HG03139 (cell line): Measurements from ENCODE around the gene RMRP.

Source experiments
- ATAC-seq: cut with Tn5 transposase; IDR thresholded peaks from one replicate; pipeline ENCODE4 v1.9.1; 2021; ENCODE audit not compliant: unreplicated experiment

RMRP gene

DNA sequence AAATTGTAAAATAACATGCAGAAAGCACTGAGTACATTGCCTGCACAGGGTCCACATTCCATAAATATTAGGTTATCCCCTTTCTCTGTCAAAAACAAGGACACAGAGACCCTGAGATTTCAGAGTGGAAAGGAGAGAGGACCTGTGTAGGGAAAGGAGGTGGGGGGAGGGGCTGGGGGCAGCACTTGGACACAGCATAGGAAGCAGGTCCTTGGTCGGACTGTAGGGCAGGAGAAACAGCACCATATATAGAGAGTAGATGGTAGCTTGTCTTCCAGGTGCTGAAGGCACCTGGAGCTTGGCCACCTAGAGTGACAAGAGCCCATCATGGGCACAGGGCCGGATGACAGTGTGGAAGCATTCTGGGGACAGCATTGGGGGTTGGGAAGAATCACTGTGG, 29.5 kb upstream of the RMRP start:
- no peak for ATAC-seq

DNA sequence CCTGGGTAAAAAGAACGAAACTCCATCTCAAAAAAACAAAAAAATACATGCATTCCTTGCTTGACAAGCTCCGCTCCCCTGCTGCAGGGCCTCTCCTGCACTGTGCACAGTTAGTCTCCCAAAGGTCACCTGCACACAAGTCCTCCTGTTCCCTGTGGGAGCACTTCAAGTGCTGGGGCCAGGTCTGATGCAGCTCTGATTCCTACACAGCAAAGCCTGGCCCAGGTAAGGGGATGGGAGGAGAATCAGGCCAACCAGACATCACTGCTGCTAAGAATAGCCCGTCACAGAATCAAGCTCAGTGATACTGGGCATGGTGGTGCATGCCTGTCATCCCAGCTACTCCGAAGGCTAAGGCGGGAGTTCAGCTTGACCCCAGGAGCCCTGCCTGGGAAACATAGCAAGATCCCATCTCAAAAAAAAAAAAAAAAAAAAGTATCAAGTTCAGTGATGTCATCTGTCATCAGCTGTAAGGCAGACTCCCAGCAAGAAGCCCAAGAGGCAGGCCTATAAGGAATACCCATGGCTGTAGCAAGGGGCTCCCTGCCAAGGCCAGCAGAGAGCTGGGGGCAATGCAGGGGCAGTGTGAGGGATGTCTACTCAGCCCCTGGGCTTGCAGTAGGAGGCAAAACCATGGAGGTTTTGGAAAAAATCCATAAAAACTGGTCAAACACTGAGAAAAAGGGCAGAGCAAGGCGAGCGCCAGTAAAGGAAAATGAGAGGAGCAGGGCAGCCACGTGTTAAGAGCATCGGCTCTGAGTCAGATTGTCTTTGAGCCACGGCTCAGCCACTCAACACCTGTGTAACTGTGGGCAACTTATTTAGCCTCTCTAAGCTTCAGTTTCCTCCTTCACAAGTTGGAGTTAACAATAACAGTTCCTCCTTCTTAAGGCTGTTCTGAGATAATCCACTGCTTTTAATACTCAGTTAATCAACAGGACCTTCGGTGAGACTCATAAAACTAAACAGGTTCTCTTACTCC, 28.7 kb upstream of the RMRP start:
- ATAC-seq: no peak

DNA sequence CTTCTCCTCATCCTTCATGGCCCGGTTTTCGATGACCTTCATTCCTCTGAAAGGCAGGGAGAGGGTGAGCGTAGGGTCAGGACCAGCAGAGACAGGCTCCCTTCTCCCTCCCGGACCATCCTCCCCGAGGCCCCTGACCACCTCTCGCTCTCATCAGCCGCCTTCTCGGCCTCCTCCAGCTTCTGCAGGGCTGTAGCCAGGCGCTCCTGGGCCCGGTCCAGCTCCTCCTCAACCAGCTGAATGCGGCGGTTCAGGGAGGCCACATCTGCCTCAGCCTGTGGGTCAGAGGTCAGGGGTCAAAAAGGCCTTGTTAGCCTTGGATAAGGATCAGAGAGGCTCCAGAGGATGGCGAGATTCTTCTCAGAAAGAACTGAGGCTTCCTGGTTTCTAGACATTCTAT, 27.7 kb upstream of the RMRP start:
- no peak for ATAC-seq

DNA sequence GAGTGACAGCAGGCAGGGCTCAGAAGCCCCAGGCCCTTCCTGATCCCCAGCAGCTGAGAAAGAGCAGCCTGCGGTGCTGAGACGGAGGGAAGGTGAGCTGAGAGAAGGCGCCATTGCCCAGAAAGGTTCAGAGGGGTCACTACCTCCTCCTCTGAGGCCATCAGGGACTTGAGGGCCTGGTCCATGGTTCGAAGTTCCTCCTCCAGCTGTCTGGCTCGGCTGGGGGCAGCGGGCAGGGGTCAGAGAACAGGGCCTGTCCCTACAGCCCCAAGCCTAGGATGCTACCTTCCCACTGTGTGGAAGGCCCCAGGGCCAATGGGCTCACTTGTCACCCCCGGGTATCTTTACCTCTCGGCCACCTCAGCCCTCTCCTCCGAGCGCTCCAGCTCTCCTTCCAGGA, 27.1 kb upstream of the RMRP start:
- ATAC-seq: no peak

DNA sequence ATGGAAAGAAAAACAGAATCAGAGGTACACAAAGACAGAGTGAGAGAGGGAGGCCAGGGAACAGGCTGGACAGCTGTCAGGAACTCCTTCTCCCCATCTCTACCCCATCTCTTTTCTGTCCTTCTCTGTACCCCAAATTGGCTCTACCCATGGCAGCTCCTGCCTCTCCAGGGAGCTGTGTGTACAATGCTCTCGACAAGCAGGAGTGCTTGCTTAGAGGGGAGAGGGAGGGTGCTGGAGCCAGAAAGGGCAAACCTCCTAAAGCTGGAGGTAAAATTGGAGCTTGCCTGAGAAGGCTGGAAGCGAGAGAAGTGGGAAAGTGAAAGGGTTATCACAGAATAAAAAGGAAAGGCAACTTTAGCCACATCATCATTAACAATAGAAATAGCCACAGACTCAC, 25.5 kb upstream of the RMRP start:
- no peak for ATAC-seq

DNA sequence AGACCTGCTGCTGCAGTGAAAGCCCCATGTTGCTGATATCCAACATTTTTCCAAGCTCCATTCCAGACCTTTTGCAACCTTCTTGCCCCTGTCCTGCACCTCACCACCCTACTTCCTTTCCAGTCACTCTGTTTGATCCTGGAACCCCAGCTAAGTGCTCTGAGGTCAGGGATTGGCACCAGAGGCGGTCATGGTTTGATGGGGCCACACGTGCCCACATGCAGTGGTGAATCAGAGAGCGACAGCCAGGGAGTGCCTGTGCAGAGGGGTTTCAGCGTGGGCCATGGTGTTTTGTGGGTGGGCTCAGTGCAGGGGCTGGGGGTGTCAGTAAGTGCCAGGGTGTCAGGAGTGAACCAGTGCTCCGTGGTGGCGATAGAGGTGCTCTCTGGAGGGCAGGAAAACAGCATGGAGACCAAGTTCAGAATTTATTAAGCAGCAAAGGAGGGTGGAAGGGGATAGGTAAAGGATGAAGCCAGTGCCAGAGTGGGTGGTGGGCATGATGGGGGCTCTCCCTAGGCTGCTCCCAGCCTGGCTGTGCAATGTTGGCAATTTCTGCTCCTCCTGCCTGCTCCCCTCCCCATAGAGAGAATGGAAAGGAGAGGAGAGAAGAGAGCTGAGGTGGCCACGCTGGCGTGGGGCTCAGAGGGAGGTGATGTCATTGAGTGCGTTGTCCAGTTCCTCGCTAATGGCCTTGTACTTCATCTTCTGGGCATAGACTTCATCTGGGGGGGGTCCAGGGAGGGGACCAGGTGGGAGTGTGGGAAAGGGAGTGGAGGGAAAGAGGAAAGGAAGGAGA, 24.9 kb upstream of the RMRP start:
- no peak for ATAC-seq

DNA sequence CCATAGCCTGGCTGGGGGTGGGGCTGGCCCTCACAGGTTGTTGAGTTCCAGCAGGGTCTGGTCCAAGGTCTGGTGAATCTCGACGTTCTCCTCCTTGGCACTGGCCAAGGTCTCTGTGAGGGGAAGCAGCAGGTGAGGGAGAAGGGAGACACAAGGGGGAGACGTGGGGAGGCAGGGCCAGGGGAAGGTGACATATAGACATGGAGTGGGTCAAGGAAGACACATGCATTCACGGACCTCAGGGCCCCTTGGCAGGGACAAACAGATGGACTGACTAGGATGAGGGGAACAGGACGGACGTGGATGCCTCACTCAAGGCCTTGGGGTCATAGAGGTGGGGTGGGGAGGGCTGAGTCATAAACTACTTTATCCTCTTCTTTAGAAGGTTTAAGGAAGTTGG, 24.2 kb upstream of the RMRP start:
- ATAC-seq: no peak

DNA sequence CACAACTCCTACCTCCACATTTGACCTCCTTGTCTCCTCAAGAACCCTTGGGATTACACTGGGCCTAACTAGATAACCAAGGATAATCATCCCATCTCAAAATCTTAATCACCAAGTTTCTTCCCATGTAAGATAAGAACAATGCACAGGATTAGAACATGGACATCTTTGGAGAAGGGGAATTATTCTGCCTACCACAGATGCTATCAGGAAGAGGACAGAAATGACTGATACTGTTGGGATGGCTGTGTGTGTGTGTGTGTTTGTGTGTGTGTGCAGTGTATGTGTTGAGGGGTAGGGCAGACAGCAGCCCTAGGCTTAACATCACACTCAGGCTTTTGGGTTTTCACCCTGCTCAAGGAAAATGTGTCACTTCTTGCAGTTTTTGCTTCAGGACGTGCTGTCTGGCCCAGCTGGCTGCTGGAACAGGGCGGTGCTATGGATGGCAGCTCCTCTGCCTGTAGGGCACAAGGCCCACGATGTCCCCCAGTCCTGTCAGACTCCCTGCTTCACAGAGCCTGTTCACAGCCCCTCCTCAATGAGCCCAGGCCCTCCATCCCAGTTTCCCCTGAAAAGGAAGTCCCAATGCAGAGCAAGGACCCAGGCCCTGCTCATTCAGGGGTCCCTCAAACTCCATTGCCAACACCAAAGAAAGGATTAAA, 23.7 kb upstream of the RMRP start:
- ATAC-seq: no peak

DNA sequence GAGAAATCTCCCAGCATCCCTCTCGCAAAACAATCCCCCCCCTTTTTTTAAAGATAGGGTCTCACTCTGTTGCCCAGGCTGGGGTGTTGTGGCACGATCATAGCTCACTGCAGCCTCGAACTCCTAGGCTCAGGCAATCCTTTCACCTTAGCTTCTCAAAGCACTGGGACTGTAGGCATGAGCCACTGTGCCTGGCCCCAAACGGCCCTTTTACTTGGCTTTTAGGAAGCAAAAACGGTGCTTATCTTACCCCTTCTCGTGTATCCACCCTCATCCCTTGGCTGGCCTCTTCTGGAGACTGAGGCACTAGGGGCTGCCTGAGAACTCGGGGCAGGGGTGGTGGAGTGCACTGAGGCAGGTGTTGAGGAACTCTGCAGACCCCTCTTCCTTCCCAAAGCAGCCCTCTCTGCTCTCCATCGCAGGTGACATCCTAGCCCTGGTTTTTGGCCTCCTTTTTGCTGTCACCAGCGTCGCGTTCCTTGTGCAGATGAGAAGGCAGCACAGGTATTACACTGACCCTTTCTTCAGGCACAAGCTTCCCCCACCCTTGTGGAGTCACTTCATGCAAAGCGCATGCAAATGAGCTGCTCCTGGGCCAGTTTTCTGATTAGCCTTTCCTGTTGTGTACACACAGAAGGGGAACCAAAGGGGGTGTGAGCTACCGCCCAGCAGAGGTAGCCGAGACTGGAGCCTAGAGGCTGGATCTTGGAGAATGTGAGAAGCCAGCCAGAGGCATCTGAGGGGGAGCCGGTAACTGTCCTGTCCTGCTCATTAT, 22.7 kb upstream of the RMRP start:
- ATAC-seq: no peak

DNA sequence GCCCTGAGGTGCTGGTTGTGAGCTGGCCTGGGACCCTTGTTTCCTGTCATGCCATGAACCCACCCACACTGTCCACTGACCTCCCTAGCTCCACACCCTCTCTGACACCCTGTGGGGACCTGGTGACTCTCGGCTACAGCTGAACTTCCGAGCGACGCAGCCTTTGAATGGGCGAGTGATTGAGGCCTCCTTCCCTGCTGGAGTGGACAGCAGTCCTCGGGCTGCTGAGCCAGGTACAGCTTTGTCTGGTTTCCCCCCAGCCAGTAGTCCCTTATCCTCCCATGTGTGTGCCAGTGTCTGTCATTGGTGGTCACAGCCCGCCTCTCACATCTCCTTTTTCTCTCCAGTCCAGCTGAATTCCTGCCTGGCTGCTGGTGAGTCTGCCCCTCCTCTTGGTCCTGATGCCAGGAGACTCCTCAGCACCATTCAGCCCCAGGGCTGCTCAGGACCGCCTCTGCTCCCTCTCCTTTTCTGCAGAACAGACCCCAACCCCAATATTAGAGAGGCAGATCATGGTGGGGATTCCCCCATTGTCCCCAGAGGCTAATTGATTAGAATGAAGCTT, 22.0 kb upstream of the RMRP start:
- ATAC-seq: no peak

DNA sequence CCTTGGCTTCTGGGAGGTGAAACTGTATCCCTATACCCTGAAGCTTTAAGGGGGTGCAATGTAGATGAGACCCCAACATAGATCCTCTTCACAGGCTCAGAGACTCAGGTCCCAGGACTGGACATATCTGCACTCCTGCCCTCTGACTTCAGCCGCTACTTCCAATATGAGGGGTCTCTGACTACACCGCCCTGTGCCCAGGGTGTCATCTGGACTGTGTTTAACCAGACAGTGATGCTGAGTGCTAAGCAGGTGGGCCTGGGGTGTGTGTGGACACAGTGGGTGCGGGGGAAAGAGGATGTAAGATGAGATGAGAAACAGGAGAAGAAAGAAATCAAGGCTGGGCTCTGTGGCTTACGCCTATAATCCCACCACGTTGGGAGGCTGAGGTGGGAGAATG, 21.3 kb upstream of the RMRP start:
- no peak for ATAC-seq

DNA sequence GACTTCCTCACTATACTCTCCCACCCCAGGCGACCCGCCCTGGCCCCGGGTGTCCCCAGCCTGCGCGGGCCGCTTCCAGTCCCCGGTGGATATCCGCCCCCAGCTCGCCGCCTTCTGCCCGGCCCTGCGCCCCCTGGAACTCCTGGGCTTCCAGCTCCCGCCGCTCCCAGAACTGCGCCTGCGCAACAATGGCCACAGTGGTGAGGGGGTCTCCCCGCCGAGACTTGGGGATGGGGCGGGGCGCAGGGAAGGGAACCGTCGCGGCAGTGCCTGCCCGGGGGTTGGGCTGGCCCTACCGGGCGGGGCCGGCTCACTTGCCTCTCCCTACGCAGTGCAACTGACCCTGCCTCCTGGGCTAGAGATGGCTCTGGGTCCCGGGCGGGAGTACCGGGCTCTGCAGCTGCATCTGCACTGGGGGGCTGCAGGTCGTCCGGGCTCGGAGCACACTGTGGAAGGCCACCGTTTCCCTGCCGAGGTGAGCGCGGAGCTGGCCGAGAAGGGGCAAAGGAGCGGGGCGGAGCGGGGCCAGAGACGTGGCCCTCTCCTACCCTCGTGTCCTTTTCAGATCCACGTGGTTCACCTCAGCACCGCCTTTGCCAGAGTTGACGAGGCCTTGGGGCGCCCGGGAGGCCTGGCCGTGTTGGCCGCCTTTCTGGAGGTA, 18.0 kb upstream of the RMRP start:
- no peak for ATAC-seq

DNA sequence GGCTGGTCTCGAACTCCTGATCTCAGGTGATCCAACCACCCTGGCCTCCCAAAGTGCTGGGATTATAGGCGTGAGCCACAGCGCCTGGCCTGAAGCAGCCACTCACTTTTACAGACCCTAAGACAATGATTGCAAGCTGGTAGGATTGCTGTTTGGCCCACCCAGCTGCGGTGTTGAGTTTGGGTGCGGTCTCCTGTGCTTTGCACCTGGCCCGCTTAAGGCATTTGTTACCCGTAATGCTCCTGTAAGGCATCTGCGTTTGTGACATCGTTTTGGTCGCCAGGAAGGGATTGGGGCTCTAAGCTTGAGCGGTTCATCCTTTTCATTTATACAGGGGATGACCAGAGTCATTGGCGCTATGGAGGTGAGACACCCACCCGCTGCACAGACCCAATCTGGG, 17.4 kb upstream of the RMRP start:
- ATAC-seq: no peak

DNA sequence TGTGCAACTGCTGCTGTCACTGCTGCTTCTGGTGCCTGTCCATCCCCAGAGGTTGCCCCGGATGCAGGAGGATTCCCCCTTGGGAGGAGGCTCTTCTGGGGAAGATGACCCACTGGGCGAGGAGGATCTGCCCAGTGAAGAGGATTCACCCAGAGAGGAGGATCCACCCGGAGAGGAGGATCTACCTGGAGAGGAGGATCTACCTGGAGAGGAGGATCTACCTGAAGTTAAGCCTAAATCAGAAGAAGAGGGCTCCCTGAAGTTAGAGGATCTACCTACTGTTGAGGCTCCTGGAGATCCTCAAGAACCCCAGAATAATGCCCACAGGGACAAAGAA, 16.2 kb upstream of the RMRP start:
- no peak for ATAC-seq

DNA sequence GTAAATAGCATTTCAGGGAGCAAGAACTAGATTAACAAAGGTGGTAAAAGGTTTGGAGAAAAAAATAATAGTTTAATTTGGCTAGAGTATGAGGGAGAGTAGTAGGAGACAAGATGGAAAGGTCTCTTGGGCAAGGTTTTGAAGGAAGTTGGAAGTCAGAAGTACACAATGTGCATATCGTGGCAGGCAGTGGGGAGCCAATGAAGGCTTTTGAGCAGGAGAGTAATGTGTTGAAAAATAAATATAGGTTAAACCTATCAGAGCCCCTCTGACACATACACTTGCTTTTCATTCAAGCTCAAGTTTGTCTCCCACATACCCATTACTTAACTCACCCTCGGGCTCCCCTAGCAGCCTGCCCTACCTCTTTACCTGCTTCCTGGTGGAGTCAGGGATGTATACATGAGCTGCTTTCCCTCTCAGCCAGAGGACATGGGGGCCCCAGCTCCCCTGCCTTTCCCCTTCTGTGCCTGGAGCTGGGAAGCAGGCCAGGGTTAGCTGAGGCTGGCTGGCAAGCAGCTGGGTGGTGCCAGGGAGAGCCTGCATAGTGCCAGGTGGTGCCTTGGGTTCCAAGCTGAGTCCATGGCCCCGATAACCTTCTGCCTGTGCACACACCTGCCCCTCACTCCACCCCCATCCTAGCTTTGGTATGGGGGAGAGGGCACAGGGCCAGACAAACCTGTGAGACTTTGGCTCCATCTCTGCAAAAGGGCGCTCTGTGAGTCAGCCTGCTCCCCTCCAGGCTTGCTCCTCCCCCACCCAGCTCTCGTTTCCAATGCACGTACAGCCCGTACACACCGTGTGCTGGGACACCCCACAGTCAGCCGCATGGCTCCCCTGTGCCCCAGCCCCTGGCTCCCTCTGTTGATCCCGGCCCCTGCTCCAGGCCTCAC, 15.6 kb upstream of the RMRP start, which contains the start of gene CA9:
Gene CA9 (plus strand): TSS at position 797 of the 893 bp plus-strand sequence. CDS start 32 bp downstream, at position 829.
- no peak for ATAC-seq

DNA sequence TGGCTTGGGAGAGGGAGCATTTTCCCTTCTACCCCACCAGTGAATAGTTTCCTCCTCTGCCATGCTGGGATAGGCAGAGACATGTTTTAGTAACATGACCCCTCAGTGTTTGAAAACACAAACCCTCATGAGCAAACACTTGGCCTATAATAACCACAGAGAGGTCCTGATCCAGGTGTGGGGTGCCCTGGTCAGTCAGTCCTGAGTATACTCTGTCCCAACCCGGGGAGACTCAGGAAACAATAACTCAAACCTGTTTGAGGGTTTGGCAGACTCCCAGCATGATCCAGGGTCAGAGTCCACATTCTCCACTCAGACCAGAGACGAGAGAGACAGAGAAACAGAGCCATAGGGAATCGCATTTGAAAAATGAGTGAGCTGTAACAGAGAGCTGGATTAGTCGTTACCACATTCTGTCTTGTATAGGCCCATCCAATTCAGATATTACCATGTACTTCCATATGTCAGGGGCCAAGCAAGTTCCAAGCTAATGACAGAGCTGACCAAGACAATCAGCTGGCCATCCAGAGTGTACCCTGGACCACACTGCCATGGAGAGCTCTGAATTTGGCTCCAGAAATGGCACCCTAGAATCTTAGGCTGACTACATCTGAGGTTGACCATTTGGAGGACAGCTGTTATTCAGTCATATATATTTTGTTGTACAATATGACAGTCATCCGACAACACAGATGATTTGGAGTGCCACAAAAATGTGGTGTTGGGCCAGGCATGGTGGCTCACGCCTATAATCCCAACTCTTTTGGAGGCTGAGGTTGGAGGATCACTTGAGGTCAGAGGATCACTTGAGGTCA, 11.7 kb upstream of the RMRP start:
- no peak for ATAC-seq

DNA sequence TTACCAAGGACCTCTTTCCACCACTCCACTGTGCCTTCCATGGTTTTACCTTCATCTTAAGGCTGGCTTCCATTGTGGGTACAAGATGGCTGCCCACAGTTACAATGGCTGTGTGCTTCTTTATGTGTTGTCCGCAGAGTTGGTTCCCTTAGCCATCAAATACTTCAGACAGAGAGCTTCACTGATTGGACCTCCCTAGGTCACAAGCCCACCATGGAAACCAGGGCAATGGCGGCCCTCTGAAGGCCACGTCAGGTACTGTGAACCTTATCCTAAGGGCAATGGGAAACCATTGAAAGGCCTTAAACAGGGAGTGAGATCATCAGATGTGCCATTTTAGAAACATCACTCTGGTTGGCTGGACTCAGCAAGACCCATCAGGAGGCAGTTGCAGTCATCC, 10.1 kb upstream of the RMRP start:
- ATAC-seq: no peak

DNA sequence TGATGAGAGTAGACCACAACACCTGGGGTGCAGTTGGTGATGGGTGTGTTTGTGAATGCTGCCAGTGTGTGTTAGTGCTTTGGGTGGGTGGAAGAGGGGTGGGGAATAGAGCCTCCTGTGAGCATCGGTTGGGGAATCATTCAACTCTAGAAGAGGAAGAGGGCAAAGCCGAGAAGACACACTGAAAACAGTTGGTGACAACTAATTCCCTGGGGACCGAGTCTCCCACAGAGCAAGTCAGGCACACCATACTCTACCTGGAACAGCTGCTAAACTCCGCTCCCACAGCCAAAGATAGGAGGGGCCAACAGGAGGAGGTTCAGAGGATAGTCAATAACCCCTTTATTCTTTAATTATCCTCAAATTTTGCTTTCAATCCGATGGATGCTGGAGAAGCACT, 8.7 kb upstream of the RMRP start:
- ATAC-seq: no peak
